GM19328 (cell line): ENCODE data around the gene ALOX12.

Source experiments
- ATAC-seq: cut with Tn5 transposase; IDR thresholded peaks from one replicate; pipeline ENCODE4 v1.9.1; 2021; ENCODE audit warnings: mild to moderate bottlenecking, moderate library complexity; ENCODE audit not compliant: unreplicated experiment

ALOX12 gene

GRCh38 chr17:7021993-7022778, 26.3 kb downstream of the ALOX12 start:
- ATAC-seq = no peak

GRCh38 chr17:7022781-7023571, 27.1 kb downstream of the ALOX12 start, which contains the start of gene BCL6B:
TSS of gene BCL6B (plus strand) at chr17:7023050. CDS start at chr17:7023672, 622 bp downstream.
- no peak for ATAC-seq

DNA sequence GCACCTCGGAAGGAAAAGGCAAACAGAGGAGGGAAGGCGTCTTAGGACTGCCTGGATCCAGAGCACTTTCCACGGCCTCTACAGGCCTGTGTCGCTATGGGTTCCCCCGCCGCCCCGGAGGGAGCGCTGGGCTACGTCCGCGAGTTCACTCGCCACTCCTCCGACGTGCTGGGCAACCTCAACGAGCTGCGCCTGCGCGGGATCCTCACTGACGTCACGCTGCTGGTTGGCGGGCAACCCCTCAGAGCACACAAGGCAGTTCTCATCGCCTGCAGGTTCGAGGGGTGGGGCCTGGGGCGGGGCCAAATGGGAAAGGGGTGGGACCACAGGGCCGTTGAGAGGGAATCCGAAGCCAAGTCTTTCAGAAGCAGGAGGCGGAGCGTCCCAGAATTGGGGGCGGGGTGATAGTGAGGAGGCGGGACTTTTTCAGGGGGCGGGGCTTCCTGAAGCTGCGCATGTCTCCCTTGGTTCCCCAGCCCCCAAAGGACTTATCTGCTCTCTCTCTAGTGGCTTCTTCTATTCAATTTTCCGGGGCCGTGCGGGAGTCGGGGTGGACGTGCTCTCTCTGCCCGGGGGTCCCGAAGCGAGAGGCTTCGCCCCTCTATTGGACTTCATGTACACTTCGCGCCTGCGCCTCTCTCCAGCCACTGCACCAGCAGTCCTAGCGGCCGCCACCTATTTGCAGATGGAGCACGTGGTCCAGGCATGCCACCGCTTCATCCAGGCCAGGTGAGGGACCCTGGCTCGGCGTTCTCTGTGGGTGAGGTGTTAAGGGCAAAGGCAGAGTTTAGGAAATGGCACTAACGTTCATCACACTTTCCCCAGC, 27.9 kb downstream of the ALOX12 start:
- peak; percentile 45 for ATAC-seq

DNA sequence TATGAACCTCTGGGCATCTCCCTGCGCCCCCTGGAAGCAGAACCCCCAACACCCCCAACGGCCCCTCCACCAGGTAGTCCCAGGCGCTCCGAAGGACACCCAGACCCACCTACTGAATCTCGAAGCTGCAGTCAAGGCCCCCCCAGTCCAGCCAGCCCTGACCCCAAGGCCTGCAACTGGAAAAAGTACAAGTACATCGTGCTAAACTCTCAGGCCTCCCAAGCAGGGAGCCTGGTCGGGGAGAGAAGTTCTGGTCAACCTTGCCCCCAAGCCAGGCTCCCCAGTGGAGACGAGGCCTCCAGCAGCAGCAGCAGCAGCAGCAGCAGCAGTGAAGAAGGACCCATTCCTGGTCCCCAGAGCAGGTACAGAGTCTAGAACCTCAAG, 28.5 kb downstream of the ALOX12 start:
- ATAC-seq = no peak

DNA sequence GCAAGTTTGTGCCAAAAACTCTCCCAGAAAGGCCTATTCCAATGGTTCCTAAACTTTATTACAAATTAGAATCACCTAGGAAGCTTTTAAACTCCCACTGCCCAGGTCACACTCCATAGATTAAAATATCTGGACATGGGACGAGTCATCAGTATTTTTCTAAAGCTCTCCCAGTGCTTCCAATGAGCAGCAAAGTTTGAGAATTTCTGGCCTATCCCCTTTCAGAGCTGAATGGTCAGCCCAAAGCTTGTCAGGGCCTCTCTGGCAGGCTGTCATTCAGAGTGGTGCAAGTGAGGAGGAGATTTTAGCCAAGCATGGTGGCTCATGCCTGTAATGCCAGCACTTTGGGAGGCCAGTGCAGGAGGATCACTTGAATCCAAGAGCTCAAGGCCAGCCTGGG, 29.4 kb downstream of the ALOX12 start:
- ATAC-seq = no peak

- ATAC-seq = no peak
These were observed 30.7 kb downstream of the ALOX12 start for GRCh38 chr17:7026471-7027115.

- ATAC-seq = no peak
These were observed 31.5 kb downstream of the ALOX12 start for GRCh38 chr17:7027335-7027734.

GRCh38 chr17:7029096-7029495, 33.2 kb downstream of the ALOX12 start:
- ATAC-seq = no peak

- no peak for ATAC-seq
These were observed 33.8 kb downstream of the ALOX12 start for GRCh38 chr17:7029659-7030058.

DNA sequence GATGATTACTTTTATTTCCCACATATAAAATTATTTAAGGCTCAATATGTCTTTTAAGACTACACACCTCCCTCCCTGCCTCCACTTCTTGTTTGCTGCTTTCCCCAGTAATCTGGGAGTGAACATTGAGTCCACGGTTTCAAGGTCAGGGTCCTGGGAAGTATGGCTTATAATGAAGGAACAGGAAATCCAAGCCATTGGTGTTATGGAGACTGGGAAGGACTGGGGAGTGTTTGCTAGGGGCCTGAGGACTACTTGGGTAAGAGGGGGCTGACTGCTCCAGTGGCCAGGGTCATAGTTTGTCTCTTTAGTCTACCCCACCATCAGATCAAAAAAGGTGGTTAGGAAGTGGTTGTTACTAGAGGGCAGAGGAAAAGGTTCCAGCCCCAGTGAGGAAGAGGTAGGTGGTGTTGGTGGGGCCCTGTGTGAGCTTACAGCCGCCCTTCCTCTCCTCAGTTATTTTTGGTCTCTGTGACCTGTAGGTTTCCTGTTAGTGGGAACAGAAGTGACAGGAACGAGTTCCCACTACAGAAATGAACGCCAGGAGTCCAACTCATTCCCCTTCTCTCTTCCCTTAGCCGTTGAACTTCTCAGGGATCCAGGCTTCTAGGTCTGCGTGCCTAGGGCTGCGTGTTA, 39.2 kb downstream of the ALOX12 start:
- no peak for ATAC-seq

DNA sequence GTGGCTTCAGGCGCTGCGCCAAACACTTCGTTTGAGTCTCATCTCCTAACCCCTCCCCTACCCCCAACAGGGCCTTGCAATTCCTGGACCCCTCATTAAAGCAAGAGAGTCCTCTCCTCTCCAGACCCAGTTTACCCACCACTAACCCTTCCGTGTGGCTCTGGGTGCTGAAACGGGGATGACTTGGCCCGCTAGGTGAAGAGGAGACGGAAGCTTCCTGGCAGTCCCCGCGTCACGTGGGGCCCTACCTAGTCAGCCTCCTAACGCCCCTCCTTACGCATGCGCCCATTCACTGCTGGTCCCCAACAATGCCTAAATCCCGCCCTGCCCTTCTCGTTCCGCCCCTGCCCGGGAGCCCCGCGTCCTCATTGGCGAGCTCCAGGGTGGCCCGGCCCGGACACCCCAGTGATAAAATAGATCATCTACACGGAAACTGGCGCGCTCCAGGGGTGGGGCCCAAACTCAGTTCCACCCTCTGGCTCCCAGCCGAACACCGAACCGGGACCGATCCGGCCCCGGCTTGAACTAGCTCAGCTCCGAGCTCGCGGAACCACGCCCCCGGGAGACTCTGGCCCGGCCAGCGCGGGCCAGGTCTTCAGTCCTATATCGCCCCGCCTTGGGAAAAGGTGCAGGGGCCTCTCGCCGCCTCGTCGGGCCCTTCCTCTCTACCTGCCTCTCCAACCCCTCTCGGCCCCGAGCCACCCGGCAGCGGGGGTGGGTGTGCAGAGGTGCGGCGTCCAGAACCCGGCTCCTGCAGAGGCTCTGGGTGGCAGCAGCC, 39.9 kb downstream of the ALOX12 start, which contains the start of gene SLC16A13:
TSS of gene SLC16A13 (plus strand) at position 425 of the 778 bp plus-strand sequence. CDS start 368 bp downstream, outside the sequence.
- peak; percentile 87 for ATAC-seq

DNA sequence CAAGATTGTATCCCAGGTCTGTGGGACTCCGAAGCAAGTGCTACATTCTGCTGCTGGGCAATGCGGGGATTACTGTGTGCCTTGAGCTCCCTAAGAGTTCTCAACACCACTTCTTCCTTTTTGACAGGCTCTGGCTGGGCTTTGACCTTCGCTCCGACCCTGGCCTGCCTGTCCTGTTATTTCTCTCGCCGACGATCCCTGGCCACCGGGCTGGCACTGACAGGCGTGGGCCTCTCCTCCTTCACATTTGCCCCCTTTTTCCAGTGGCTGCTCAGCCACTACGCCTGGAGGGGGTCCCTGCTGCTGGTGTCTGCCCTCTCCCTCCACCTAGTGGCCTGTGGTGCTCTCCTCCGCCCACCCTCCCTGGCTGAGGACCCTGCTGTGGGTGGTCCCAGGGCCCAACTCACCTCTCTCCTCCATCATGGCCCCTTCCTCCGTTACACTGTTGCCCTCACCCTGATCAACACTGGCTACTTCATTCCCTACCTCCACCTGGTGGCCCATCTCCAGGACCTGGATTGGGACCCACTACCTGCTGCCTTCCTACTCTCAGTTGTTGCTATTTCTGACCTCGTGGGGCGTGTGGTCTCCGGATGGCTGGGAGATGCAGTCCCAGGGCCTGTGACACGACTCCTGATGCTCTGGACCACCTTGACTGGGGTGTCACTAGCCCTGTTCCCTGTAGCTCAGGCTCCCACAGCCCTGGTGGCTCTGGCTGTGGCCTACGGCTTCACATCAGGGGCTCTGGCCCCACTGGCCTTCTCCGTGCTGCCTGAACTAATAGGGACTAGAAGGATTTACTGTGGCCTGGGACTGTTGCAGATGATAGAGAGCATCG, 42.4 kb downstream of the ALOX12 start:
- ATAC-seq = no peak

DNA sequence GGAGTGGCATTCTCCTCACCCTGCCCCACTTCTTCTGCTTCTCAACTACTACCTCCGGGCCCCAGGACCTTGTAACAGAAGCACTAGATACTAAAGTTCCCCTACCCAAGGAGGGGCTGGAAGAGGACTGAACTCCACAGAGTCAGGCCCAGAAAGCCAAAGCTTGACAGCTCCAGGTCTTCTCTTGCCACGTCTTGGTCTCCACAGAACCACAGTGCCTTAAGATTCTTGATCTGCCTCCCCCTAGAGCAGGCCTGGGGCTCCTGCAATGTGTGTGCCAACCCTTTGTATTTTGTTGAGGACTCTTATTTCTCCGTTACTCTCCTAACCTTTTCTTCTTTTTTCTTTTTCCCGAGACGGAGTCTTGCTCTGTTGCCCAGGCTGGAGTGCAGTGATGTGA, 44.0 kb downstream of the ALOX12 start:
- ATAC-seq = no peak

GRCh38 chr17:7041607-7042500, 46.0 kb downstream of the ALOX12 start:
- no peak for ATAC-seq

GRCh38 chr17:7042501-7043181, 46.8 kb downstream of the ALOX12 start:
- no peak for ATAC-seq

DNA sequence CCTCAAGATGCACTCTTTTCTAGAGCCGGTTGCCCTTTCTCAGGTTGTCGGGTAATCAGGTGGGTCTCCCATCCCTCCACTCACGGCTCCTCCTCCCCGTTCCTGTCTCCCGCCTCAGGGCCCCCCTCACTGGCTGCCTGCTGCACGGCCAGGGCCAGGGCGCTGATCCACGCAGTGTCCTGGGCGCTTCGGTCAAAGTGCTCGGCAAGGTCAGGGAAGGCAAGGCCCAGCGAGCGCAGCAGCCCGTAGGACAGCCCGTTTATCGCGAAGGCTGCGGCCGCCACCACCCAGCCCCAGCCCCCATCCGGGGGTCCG, 47.3 kb downstream of the ALOX12 start:
- ATAC-seq = no peak
